GM21717 (cell line): ENCODE measurements around the gene TMEM218.
A peak's percentile ranks its signal among the peaks of the same experiment; 100 is the strongest.

Experiments used
- ATAC-seq: cut with Tn5 transposase; IDR thresholded peaks from one replicate; pipeline ENCODE4 v1.9.1; 2021; ENCODE audit warnings: mild to moderate bottlenecking, moderate library complexity; ENCODE audit not compliant: unreplicated experiment

TMEM218 gene

DNA sequence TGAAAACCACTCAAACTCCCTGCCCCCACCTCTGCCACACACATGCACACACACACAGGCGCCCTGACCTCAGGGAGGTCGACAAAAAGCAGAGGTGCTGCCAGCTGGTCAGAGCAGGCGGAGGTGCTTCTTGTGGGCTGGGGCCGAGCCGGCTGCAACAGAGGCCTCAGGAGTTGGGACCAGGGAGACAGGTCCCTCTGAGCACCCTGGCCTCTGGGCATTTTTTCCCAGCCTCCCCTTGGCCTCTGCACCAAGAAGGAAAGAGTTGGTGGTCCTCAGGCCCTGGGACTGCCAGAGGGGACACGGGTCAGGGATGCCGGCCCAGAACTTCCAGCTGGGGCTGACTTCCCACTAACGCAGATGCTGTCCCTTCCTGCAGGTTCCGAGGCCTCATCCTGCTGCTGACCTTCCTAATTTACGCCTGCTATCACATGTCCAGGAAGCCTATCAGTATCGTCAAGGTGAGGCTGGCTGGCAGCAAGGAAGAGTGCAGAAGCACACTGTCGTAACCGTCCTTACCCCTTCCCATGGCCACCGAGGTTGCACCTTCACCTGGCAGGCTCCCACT is 35.0 kb downstream of the TMEM218 start:
- no peak for ATAC-seq

GRCh38 chr11:125075900-125076317 is 35.5 kb downstream of the TMEM218 start:
- no peak for ATAC-seq

GRCh38 chr11:125075242-125075625 is 36.2 kb downstream of the TMEM218 start:
- no peak for ATAC-seq

DNA sequence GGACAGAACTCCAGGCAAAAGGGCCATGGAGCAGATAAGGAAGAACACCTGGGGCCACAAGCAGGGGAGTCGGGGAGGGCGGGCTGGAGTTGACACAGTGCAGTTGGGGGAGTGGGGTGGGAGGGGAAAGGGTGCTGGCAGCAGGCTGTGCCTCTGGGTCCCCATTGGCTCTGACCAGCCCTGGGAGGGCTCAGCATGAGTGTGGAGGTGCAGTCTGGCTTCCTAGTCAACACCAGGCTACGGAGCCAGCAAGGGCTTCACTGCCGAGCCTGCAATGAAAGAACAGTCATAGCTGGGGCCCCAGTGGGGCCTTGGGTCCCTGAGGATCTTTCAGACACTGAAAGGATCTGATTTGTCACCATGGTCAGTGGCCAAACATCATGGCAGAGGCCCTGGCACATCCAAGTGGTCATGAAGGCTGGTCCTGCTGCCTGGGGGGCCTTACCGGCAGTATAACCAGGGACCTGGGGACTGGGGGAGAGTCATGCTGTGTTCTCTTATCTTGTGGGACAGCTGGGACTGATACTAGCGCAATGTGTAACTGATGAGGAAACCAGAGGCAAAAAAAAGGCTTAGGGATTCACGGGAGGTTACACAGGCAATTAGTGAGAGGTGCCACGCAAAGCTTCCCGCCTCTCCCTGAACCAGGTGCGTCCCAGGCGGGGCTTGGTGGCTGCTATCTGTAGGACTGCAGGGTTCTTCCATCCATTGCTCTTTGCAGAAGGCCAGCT is 36.8 kb downstream of the TMEM218 start:
- ATAC-seq, result no peak

DNA sequence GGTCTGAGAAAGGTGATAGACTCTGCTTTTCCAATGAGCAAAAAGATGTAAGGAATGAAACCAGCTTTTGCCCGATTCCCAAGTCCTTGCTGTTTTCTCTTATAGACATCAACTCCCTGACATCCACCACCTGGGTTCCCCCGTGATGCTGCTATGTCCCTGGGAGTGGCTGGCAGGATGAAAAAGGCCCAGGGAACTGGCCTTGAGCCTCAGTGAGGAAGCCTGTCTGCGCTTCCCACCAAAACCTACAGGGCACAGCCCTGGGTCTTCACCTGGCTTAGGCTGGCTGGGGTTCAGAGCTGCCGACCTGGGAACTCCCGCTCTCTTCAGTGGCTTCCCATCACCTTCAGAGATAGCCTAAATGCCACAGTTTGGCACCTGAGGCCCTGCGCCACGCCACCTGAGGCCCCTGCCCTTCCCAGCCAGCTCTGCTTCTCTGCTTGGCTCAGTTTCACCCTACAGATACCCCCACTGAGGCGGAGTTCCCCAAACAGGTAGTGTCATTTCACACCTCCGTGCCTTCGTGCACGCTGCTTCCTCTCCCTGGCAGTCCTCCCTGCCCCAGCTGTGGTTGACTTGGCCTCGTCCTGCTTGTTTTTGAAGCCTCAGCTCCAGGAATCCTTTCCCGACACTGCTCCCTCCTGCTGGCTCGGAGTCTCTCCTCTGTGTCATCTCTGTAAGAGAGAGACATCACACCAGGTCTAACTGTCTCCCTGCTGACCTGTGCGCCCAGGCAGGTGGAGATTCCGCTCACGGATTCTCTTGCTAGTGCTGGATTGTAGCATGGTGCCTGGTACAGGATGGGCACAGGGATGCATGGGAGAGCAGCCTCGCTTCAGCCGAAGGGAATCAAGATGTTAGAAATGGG is 37.6 kb downstream of the TMEM218 start:
- ATAC-seq, result no peak

DNA sequence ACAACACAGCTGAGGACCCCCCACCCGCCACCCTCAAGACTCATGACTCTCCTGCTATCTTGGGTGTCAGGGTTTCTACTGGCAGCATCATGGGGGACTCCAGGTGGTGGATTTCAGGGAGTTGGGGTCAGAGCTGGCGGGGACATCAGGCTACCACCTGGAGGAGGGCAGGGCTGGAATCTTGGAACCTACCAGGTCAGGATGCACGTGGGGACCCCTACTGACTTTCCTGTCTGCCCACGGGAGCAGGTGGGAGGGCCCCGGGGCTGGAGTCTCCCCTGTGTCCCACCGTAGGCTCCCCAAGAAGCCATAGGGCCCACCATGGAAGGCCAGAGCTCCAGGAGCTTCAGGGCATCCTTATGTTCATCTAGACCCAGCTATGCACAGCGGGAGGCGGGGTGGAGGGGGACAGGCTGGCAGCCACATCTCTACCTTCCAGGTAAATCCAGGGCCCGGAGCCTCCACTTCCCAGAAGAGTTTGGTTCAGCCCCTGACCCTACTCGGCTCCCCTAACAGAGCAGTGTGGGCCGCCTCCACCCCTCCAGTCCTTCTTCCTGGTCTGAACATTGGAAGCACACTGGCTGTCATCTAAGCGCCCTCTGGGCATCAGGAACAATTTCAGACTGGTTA is 38.4 kb downstream of the TMEM218 start:
- ATAC-seq, result no peak

DNA sequence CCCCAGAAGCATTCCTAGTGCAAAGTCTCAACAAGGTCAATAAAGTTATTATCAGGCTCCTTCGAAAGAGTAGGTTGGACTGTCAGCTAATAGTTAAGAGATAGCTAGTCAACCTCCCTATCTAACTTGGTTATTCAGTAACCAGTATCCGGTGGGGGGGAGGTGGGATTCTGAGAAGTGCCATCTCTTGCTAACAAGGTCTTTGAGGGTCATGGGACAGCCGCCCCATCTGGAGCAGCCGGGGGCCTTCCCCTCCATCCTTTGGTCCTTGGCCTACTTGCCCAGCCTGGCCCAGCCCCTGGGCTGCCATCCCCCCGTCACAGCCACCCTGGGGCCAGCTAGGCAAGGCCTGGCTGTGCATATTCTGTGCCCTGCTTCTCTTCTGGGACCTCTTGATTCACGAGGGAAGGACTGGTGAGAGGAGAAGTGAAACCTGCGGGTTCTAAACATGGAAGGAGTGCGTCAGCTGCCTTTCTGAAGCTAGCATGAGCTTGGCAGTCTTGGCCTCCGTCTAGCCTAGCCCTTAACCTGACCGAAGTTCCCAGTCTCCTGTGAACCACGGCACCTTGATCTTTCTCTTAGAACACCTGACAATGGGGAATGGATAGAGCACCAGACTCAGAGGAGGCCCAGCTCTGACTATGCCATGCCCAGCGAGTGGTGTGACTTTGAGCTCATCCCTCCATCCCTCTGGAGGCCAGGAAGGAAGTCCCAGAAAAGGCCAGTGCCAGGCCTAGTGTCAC is 39.0 kb downstream of the TMEM218 start:
- peak; percentile 90 for ATAC-seq

DNA sequence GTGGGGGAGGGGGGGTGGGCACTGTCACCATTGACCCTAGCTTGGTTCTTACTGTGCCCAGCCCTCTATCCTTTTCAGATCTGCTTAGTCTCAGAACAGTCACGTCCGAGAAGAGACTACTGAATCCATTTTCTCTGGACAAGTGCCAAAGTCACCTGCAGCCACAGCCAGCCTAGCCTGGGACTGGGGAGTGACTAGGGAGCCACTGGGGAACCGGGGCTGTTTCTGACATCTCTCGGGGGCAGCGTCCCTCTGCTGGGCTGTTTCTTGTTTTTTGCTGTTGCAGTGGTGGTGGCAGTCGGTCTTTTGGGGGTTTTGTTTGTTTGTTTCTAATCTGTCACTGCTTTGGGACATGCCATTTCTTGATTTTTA is 39.6 kb downstream of the TMEM218 start:
- no peak for ATAC-seq

- ATAC-seq, result no peak
These were observed 40.0 kb downstream of the TMEM218 start for GRCh38 chr11:125071435-125071834.

DNA sequence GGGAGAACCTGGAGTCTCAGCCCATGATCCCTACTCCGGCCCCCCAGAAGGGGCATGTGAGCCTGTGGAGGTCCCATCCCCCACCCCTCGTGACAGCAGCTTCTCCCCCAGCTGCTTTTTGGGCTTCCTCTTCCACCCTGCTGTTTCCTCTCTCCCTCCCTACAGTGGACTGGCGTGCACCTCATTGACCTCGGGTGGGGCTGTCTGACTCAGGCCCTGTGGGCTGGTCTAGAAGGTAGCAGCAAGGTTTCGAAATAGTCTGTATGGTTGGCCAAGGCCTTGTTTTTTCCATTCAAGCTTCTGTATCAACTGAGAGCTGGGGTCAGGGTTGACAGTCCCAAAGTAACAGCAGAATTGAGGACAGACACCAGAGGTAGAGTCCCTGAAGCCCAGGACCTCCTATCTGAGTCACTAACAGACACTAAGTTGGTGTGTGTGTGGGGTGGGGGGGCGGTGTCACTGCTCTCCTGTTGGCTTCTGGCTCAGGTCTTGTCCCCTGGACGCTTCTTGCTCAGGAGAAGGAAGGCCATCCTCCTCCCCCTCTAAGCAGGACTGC is 40.6 kb downstream of the TMEM218 start:
- peak; percentile 57 for ATAC-seq

DNA sequence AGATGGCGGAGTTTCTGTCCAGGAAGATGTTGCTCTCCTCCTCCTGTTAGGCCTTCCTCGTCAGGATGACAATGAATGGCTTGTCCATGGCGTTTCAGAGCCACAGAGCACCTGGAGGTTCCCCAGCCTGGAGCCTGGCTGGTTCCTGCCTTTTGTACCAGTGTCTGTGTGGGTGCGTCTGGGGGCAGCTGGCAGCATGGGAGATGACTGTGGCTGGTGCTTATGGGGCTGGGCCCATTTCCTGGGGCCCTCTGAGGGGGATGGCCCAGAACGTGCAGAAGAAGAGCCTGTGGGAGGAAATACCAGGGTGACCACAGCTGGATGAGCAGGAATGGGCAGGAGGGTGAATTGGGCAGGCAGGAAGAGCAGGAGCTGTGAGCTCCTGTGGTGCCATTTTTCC is 41.6 kb downstream of the TMEM218 start:
- no peak for ATAC-seq

DNA sequence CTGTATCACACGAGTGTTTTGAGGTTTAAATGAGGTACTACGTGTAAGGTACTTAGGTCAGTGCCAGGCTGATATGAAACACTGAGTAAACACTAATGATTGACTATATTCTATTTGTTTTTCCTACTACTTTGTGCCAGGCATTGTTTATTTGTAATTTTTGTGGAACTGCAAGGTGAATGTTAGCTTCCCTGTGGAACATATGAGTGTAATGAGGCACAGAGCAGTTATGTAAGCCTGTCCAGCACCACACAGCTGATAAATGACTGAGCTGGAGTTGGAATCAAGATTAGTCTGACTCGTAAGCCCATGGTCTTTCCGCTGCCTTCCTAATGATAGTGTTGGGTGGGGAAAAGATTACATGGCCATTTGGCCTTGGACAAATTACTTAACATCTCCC is 42.4 kb downstream of the TMEM218 start:
- ATAC-seq, result no peak

GRCh38 chr11:125068368-125068767 is 43.1 kb downstream of the TMEM218 start:
- no peak for ATAC-seq

DNA sequence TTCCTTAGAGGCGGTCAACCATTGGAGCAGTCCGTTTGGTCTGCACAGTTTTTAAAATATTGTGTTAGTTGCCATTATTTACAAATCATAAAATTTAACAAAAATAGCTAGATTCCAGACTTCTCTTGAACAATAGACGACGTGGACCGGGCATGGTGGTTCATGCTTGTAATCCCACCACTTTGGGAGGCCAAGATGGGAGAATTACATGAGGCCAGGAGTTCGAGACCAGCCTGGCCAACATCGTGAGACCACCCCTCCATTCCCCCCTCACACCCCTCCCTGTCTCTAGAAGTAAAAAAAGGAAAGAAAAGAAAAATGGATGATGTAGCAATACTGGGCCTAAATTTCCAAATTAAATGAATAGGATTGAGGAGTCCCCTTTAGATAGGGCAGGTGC is 47.4 kb downstream of the TMEM218 start:
- ATAC-seq, result no peak

GRCh38 chr11:125063429-125064043 is 47.9 kb downstream of the TMEM218 start:
- peak; percentile 35 for ATAC-seq

DNA sequence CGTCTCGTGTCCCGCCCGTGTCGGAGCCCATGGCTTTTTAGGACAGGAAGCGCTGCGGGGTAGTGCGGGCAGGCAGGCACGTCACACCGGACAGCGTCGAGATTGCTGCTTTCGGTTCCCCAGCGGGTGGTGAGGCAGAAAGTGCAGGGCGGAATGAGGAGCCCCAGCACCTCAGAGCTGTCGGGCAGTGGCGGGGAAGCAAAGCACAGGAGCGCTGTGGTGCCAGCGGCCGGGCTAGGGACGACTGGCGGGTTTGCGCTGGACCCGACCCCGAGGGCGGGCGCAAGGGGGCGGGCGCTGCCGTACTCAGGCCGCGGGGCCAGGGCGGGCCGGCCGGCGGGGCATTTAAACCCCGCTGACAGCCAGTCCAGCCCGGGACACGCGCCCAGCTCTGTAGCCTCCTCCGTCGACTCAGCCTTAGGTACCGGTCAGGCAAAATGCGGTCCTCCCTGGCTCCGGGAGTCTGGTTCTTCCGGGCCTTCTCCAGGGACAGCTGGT is 48.4 kb downstream of the TMEM218 start, which contains the start of gene SLC37A2:
Gene SLC37A2, plus strand, starts transcription at position 375 of the 498 bp plus-strand sequence. Its CDS starts 63 bp downstream, at position 438.
- peak; percentile 94 for ATAC-seq

GRCh38 chr11:125062218-125062930 is 49.1 kb downstream of the TMEM218 start:
- no peak for ATAC-seq

DNA sequence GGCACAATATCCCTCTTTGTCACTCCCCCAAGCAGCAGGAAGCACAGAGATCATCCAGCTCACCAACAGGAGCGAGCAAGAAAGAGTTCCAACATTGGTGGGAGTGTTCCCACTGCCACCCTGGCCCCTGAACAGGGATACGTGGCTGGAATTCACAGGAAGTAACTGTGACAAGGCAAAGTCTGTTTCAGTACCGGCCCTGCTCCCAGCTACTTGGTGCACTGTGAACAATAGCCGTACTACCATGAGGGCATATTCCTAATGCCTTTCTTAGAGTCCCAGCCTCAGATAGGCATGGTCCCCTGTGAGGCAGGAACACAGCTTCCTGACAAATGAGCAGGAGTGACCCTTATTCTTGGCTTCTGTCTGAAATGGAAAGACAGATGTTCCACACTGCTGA is 50.1 kb downstream of the TMEM218 start:
- no peak for ATAC-seq

DNA sequence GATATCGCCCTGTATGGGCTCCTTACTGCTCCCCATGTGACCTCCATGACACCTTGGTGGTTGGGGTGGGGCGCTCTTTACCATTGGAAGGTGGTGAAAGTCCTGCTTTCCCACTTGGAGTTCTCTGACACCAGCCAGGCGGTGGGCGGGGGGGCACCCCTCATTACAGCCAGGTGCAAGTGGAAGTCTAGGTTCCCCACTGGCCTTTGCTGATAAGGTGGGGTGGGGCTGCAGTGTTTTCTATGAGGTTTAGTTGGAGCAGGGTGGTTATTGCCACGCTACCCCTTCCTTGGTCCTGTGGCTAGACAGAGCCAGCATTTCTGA is 53.8 kb downstream of the TMEM218 start:
- ATAC-seq, result no peak
